Loucy (cell line): ENCODE data around the gene ANKZF1.

ENCODE experiments used
- CTCF ChIP-seq: fragments of 200-600 bp; sonication (generic); conservative IDR thresholded peaks from 2 replicates; pipeline ENCODE4 v1.5.1; 2014; ENCODE audit warnings: mild to moderate bottlenecking, antibody characterized with exemption, low read length
- EZH2phosphoT487 ChIP-seq: fragments of 200-600 bp; IDR thresholded peaks from 2 replicates; pipeline ENCODE4 v1.6.1; 2018; ENCODE audit warnings: antibody characterized with exemption, mild to moderate bottlenecking, moderate library complexity, borderline replicate concordance

GRCh38 chr2:219183151-219183772, 46.3 kb upstream of the ANKZF1 start:
- no peak for TF ChIP-seq CTCF
- TF ChIP-seq EZH2phosphoT487, result no peak
